ENCODE results near the gene PLPP7.
"Not testable (repeated sequence)": the region's sequence is repeated elsewhere in the genome, so short reads cannot be mapped to it uniquely, and the experiment has no call there.

The PLPP7 gene

DNA sequence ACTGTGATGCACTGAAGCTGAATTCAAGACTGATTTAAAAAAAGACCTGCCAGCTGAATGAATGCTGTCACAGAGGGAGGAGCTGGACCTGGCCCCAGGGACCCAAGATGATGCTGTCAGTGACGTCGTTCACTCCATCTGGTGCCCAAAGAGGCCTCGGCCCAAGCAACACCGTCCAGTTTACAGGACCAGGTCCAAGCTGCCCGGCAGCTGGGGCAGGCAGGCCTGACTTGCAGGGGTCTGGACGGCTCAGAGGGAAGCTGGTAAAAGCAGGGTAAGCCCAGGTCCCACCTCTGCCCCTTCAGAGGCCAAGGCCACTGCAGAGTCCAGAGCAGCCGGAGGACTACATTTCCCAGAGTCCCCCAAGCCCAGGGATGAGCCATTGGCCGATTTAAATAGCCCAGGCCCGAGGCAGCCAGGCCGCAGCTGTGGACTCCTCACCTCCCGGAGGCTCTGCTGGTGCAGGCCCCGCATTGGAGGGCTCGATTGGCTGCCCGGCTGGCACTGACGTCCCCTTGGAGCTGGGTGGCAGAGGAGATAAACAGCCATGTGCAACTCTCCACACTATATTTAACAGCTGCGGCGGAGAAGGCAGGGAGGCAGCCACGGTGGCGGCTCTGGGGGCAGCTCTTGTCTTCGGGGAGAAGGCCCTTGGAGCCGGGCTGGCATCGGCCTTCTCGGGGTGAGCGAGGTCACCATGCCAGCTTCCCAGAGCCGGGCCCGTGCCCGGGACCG, at the start of gene PLPP7:
Gene PLPP7 (plus strand): TSS at position 423 of the 735 bp plus-strand sequence. CDS start 275 bp downstream, at position 698.
- no peak for DNase-seq (ENCODE audit: low read depth)

DNA sequence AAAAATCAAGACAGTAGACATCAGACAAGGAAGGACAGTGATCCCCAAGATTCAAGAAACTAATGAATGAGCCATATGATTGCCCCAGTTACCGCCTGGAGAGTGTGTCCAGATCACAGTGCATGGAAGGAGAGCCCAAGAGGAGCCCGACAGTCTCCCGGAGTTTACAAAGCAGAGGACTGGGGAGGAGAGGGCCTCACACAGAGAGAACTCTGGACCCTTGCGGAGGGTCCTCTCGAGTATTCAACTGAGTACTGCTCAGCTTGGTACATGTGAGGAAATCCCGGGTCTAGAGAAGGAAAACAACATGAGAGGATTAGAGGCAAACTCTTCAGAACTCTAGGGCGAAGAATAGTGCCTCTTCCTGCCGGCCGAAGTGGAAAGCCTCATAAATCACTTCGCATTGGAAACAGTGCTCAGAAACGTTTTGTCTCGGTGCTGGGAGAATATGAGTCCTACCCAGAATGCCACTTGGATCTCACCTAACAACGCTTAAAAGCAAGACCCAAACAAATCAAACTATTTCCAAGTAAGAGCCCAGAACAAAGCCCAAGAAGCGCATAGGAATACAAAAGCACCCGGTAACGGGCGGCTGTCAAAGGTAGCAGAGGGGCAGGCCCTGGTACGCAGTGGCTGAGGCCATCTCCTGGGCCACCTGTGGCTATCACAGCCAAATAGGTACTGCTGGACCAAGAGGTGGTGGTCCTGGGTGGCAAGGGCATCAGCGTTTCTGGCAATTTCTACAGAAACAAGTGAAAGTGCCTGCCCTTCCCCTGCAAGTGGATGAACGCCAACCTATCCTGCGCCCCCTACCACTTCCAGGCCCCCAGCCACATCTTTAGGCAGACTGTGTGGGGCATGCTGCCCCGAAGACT, 49.2 kb upstream of the PLPP7 start:
- DNase-seq (ENCODE audit: low read depth), result no peak

DNA sequence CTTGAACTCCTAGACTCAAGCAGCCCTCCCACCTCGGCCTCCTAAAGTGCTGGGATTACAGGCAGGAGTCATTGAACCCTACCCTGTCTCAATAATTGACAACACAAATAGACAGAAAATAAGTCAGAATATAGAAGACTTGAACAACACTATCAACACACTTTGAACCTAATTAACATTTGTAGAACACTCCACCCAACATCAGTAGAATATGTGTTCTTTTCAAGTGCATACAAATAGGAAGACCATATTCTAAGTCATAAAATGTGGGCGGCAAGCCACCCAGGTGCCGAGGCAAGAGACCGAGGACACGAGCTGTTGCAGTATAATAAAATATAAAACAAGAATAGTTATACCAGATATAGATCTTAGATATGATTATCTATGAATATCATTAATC, 45.2 kb upstream of the PLPP7 start:
- not testable (repeated sequence) for DNase-seq (ENCODE audit: low read depth)

DNA sequence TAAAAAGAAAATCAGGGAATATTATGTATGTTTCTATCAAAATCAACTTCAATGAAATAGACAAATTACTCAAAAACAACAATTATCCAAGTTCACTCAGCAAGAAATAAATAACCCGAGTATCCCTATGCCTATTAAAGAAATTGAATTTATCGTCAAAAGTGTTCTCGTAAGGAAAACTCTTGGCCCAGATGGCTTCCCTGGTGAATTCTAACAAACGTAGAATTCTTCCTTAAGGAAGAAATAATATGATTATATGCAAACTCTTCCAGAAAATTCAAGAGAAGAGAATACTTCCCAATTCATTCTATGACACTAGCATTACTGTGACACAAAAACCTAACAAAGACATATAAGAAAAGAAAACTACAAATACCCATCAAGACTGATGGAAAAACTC, 42.9 kb upstream of the PLPP7 start:
- no peak for DNase-seq (ENCODE audit: low read depth)

DNA sequence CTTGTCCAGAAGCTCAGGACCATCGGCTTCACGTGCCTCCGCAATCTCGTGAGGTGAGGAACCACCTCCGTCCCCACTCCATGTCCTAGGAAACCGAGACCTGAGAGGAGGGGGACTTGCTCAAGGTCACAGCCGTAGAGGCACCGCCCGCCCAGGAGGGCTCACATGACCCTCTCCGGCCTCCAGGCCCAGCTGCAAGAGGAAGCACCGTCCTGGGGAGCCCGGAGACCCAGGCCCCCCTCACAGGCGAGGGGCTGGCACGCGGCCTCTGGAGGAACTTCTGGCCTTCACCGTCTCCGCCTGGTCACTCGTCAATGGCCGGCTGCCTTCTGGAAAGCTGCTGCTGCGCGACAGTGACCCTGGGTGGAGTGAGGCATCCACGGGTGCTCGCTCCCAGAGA, 37.4 kb upstream of the PLPP7 start:
- DNase-seq (ENCODE audit: low read depth), result no peak

DNA sequence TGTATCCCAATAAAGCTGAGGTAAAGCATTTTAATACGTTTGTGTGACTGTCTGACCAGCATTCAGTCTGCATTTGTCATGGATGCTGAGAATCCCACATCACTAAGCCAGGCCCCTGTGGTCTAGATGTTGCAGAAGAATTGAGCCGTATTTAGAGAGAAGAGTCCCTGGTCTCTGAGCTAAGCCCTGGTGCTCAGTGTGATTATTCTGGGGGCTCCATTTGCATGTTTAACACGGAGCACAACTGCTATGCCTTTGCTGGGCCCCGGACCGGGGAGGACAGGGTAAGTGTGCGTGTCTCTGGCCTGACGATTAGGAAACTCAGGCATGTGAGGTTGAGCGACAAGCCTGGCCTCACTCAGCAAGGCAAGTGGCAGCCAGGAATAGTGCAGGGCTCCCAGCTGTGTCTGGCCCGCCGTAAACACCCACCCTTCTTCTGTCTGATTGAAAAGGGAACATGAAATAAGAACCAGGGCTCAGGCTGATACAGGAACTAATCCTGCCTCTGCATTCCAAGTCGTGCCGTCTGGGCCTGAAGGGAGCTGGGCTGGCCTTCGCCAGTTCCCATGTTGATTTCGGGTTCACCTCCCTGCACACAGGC, 35.5 kb upstream of the PLPP7 start:
- no peak for DNase-seq (ENCODE audit: low read depth)

DNA sequence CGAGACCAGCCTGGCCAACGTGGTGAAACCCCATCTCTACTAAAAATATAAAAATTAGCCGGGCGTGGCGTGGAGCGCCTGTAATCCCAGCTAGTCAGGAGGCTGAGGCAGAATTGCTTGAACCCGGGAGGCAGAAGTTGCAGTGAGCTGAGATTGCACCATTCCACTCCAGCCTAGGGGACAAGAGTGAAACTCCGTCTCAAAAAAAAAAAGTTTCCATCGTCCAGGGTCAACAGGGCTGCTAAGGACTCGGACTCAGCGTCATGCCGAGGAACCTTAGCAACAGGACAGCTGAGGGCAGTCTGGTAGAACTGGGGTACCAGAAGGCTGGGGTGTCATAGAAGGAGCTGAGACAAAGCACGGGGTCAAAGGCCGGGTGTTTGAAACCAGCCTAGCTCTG, 34.9 kb upstream of the PLPP7 start:
- DNase-seq (ENCODE audit: low read depth), result no peak

DNA sequence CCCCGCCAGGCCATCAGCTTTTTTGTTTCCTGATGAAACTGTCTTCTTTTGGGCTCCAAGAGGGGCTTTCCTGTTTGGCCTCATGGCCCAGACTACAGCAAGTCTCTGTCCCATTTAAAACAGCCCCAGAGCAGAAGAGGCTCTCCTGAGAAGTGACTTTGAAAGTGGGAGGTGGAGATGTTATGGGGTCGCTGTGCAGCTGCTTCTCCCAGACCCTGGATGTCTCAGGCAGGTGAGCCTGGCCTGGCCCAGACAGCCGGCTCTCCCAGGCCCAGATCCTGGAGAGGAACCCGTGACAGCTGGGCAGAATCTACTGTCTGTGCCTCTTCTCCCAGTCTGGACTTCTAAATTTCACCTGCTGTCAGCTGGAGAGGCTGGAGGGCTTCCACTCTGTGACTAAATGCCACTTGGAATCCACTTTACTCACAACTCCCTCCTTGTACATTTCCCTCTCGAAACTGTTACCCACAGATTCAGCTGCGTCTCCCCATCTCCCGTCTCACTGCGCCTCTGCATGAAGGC, 33.8 kb upstream of the PLPP7 start:
- no peak for DNase-seq (ENCODE audit: low read depth)

DNA sequence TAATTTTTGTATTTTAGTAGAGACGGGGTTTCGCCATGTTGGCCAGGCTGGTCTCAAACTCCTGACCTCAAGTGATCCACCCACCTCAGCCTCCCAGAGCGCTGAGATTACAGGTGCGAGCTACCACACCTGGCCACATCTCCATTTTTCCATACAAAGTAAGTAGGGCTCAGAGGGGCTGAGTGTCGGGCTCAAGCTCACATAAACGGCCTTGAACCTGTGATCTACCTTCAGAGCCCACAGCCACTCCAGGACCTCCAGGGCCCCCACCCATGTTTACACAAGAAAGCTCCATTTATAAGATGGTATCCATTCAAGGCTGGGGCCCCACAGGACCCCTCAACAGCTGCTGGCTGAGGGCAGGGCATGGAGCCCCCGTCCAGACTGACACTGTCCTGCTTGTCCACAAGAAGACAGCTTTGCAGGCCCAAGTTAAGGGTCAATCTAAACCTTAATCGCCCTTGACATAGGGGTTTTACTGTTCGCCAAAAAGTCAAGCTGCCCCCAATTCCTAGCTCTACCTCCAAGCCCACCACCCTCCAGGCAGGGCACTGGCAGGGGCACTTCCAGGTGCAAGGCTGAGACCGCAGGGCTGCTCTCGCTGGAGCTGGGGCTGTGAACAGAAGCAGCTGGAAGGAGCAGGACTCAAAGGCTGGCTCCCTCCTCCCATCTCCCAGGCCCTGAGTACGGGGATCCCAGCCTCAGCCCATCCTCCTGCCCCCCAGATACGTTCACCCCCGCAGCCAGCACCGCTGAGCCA, 32.1 kb upstream of the PLPP7 start:
- no peak for DNase-seq (ENCODE audit: low read depth)

DNA sequence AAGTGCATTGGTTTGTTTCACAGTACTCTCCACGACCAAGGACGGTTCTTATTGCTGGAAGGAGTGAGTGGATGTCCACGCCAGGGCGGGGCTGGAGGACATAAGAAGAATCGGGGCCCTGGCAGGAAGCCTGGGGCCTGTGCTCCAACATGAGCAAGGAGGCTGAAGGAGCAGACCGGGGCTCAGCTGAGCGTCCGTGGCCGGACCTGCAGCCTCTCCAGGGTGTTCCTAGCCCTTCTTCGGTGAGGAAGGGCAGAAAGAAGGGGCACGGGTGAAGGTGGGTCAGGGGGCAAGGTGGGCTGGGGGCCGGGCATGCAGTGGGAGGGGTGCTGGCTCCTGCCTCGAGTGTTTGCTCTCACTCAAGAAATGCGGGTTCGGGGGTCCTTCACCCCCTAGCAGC, 31.3 kb upstream of the PLPP7 start:
- DNase-seq (ENCODE audit: low read depth), result no peak

DNA sequence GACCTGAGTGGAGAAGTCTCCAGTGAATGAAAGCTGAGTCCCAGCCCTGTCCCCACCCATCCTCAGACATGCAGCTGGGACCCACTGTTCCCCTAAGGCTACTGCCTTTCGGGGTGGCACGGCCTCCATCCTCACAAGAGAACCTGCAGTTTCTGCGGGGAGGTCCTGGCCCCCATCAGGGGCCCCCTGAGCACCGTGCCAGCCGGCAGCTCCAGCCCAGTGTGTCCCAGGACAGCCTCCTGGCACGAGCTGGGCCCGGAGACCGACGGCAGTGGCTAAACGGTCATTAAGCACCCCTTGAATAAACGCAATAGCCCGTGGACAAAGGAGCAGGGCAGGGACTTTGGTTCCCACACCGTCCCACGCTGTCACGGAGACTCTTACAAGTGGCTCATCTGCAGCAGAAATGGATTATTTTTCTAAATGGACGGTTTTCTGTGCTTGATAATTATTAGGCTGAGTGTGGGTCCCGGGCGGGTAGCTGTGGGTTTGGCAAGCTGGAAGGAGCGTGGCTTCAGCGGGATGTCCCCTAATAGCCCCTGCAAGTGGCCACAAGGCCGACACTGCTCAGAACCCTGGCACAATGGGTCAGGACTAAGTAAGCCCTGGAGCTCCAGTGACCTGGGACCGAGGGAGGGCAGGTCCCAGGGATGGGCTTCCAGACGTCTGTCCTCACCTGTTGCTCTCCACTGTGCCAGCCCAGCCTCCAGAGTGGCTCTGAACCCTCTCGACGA, 30.7 kb upstream of the PLPP7 start:
- no peak for DNase-seq (ENCODE audit: low read depth)

DNA sequence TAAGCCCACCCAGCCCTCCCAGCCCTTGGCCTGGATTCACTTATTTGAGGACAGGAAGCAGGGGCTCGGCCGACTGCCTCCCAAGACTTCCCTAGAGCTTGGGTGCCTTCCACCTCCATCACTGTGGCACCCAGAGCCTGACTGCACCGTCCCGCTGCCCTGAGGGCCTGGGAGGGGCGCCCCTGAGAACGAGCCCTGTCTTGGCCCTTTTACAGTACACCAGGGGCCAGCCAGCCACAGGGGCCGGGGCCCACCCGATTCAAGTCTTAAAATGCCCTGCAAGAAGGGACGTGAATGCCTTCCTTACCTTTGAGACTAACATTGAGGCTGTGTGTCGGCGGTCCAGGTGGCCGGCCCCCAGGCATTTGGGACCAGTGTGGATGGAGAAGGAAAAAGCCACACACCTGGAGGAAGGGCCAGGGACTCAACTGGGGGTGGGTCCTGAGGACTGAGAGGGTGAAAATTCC, 30.1 kb upstream of the PLPP7 start:
- no peak for DNase-seq (ENCODE audit: low read depth)

DNA sequence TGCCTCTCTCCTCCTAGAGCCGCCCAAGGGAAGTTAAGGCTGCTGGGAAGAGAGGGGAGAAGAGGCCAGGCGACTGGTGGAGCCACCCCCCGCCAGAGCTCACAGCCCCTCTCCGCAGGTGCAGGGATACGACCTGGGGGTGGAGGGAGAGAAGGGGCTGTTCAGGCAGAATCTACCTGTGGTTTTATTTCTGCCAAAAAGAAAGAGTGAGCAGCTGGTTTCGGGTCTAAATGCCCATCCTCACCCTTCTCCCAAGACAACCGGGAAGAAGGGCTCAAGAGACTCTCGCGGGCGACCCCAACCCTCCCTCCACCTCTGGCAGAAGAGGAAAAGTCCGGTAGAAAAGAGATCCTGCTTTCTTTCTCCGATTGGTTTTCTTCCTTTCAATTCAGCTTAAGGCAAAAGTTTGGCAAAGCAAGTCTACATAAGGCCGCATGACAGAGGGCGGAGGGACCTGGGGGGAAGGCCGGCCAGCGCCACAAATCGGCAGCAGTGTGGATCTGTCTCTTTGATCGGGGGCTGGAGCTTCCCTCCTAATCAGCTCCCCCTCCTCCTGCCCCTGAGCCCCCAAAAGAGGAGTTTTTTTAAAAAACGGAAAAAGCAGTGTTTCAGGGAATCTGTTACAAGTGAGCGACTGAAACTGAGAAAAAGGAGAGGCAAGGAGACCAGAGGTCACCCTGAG, 29.5 kb upstream of the PLPP7 start:
- DNase-seq (ENCODE audit: low read depth), result no peak

DNA sequence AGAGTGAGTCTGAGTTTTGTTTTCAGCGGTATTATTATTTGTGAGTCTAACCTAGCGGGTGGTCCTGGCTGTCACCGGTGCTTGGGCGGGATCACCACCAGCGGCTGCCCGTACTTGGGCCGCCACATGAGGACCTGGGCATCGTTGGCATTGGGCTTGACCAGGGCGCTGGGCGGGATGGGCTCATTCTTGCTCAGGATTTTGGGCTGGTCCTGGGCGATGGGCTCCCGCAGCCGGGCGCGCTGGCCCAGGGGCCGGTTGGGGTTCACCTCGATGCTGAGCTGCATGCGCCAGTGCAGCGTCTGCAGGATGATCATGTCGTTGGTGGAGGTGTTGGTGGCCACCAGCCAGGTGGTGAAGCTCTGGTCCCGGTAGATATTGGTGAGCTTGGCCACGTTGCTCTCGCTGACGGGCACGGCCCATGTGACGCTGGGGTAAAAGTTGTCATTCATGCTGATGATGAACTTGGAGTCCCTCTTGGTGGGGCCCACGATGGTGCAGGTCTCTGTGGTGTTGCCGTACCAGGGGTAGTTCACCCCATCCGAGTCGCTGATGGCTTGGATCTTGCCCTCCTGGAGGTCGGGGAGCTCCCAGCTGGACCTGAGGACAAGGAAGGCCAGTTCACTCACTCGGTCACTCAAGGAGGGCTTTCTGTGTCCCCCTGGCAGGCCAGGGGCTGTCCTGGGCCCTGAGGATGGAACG, 28.6 kb upstream of the PLPP7 start:
- no peak for DNase-seq (ENCODE audit: low read depth)

DNA sequence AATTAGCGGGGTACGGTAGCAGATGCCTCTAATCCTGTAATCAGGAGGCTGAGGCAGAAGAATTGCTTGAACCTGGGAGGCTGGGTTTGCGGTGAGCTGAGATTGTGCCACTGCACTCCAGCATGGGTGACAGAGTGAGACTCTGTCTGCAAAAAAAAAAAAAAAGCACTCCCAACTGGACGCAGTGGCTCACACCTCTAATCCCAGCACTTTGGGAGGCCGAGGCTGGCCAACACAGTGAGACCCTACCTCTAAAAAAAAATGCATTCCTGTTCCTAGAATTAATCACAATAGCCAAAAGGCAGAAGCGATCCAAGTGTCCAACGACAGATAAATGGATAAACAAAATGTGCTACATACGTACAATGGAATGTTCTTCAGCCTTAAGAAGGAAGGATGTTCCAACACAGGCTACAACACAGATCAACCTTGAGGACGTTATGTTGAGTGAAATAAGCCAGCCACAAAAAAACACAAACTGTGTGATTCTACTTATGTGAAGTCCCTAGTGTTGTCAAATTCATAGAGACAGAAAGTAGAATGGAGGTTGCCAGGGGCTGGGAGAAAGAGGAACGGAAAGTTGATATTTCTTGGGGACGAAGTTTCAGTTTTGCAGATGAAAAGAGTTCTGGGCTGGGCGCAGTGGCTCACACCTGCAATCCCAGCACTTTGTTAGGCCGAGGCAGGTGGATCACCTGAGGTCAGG, 27.0 kb upstream of the PLPP7 start:
- no peak for DNase-seq (ENCODE audit: low read depth)

DNA sequence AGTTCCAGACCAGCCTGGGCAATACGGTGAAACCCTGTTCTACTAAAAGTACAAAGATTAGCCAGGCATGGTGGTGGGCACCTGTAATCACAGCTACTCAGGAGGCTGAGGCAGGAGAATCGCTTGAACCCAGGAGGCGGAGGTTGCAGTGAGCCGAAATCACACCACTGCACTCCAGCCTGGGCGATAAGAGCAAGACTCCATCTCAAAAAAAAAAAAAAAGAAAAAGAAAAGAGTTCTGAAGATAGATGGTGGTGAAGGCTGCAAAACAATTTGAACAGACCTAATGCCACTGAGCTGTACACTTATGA, 26.5 kb upstream of the PLPP7 start:
- DNase-seq (ENCODE audit: low read depth), result not testable (repeated sequence)

DNA sequence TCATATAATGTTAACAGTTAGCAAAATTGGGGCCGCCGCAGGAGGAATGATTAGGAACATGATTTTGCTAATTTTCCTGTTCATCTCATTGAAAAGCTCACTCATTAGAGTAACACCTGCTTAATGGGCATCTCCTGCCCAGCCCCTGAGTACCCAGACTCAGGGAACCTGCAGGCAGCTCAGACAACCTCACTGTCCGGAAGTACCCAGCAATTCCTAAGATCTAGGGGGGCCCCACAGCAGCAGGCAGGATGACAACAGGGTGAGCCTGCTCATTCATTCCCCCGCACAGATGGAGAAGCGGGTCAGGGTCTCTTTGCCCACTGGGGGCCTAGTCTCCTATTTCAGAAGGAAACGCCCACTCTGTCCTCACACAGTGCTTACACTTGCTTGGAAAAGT, 25.8 kb upstream of the PLPP7 start:
- no peak for DNase-seq (ENCODE audit: low read depth)

DNA sequence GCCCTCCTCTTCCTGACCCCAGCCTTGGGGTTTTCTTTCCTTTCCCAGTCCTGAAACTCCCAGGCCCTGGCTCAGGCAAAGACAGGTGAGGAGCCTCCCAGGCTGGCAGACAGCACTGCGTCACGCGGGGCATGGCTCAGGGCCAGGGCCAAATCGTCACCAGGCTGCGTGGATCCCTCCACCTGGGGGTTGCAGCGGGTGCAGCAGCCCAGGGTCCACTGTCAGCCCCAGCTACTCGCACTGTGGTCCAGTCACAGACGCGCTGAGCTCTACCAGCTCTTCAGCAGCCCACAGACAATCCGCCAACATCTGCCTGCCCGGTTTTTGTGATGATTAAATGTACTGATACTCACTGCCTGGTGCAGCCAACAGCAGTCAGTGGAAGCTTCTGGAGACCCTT, 25.3 kb upstream of the PLPP7 start:
- DNase-seq (ENCODE audit: low read depth), result no peak

Measured in stimulated activated CD8-positive, alpha-beta memory T cell treated with anti-CD3 and anti-CD28 coated beads, Interleukin-12 subunit alpha, Interleukin-12 subunit beta, amount 100 ng/mL, for 1 hour (primary cell).